HG02642 (cell line): ENCODE data around the gene PPP1R11.
"Not testable (repeated sequence)": the region's sequence is repeated elsewhere in the genome, so short reads cannot be mapped to it uniquely, and the experiment has no call there.

Experiments
- ATAC-seq: cut with Tn5 transposase; IDR thresholded peaks from one replicate; pipeline ENCODE4 v1.9.1; 2021; ENCODE audit warnings: mild to moderate bottlenecking; ENCODE audit not compliant: unreplicated experiment, poor library complexity

Gene PPP1R11

GRCh38 chr6:30066577-30067459 lies at the start of gene PPP1R11:
TSS of gene PPP1R11 (plus strand) at chr6:30067198. CDS start at chr6:30067411, 213 bp downstream.
- ATAC-seq, result peak; percentile 97

GRCh38 chr6:30019819-30020218 lies 47.2 kb upstream of the PPP1R11 start:
- no peak for ATAC-seq

DNA sequence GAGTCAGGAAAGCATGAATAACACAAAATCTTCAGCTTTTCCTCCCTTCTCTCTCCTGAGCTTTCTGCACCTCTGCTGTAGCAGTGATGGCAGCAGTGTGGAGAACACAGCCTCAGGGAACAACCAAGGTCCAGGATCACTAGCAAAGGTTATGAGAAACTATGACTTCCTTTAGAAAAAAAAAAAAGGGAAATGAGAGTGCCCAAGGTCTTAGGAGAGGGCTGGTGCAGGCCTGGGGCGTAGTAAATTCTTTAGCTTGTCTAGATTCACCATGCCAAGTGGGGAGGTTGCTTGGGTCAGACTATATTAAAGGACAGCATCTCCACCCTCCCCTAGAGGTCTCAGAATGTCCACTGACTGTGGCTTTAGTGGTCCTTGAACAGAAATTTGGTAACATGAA lies 46.4 kb upstream of the PPP1R11 start:
- no peak for ATAC-seq

DNA sequence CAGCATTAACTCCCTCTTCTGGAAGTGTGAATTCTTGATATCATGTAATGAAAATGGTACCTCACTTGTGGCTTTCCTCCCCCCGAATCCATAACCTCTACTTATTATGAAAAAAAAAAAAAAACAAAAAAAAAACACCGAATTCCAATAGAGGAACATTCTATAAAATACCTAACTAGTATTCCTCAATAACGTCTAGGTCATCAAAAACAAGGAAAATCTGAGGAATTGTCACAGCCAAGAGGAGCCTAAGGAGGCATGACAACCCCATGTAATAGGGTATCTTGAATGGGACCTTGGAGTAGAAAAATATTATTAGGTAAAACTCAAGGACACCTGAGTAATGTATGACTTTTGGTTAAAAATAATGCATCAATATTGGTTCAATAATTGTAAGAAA lies 44.8 kb upstream of the PPP1R11 start:
- ATAC-seq, result no peak

- ATAC-seq, result not testable (repeated sequence)
Measured at GRCh38 chr6:30022712-30023111, 44.3 kb upstream of the PPP1R11 start.

DNA sequence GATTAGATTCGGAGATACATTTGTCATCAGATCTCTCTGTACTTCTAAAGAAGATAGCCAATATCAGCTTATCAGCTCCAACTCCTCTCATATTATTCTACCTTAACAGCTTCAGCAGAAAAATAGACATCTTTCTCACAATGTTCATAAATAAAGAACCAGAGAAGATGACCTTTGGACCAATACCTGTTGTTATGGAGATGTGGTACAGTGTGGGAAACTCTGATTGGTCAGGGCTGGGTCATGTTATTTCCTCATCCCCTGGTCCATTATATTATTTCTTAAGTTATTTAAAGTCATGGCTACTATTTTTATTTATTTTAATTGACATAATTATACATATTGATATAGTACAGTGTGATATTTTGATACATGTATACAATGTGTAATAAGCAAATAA lies 41.8 kb upstream of the PPP1R11 start:
- ATAC-seq, result no peak

DNA sequence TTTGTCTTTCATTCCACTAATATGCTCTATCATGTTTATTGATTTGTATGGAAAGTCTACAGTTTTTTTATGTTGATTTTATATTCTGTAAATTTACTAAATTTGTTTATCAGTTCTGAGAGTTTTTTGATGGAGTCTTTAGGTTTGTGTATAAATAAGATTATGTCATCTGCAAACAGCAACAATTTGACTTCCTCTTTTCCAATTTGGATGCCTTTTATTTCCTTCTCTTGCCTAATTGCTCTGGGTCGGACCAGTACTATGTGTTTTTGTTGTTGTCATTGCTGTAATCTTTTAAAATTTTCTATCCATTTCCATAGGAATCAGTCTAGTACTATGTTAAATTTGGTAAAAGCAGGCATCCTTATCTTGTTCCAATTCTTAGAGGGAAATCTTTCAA lies 37.4 kb upstream of the PPP1R11 start:
- ATAC-seq, result no peak

GRCh38 chr6:30031381-30031780 lies 35.6 kb upstream of the PPP1R11 start:
- ATAC-seq, result no peak

DNA sequence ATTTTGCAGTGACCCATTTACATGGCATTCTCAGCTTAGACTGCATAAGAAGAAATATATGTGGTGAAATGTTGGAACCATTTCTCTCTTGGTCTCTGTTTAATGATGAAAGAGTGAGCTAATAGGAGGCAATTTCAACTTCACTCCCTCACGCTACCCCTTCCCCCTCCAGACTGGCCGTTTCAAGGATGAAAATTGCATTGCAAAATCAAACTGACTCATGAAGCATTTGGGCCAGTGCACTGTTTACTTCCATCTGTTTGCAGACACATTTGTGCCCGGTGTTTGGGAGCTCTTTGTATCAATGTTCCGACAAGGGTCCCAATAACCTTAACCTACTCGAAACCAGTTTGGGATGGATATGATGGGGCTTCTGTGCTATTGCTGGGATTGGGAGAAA lies 33.6 kb upstream of the PPP1R11 start:
- not testable (repeated sequence) for ATAC-seq

DNA sequence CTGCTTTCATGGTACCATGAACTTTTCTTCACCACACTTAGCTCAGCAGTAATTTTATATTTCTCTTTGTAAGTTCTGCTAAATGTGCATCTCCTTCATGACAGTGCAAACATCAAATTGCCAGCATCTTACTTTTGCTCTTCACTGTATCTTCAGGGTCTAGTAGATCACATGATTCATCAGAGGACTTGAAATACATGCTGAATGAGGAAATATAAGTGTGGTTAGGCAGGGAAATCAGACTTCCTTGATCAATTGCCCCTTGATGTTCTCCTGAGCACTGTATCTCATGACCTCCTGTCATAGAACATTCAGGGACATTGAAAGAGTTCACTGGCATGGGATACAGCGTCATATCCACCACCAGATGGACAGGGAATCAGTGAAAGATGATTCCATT lies 31.2 kb upstream of the PPP1R11 start:
- ATAC-seq, result no peak

- ATAC-seq, result no peak
Measured at GRCh38 chr6:30037182-30037788, 29.7 kb upstream of the PPP1R11 start.

DNA sequence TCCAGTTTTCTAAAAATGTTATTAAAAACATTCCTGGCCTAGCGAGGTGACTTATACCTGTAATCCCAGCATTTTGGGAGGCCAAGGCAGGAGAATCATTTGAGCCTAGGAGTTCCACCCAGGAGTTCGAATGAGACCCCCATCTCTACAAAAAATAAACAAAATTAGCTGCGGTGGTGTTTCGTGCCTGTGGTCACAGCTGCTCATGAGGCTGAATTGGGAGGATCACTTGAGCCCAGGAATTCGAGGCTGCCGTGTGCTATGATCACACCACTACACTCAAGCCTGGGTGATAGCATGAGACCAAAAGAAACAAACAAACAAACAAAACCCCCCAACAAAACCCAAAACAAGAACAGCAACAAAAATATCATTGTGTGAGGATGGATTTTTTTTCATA lies 25.8 kb upstream of the PPP1R11 start:
- no peak for ATAC-seq

DNA sequence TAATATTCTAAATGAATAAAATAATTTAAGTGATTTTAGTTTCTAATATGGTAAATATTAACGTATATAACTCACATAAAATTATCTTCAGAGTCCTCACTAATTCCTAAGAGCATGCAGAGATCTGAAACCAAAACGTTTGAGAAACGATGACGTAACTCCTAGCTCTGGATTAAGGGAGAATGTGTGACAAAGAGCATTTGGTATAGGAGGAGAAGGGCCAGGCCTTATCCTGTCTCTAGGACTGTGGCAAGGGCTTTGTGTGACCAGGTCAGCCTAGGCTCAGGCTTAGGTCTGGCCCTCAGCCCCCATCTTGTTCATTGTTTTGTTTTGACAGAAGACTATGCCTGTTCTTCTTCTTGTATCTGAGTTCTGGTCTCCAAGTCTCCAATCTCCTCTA lies 25.2 kb upstream of the PPP1R11 start:
- no peak for ATAC-seq

GRCh38 chr6:30042476-30042875 lies 24.5 kb upstream of the PPP1R11 start:
- ATAC-seq, result no peak

GRCh38 chr6:30042914-30043313 lies 24.1 kb upstream of the PPP1R11 start:
- no peak for ATAC-seq

DNA sequence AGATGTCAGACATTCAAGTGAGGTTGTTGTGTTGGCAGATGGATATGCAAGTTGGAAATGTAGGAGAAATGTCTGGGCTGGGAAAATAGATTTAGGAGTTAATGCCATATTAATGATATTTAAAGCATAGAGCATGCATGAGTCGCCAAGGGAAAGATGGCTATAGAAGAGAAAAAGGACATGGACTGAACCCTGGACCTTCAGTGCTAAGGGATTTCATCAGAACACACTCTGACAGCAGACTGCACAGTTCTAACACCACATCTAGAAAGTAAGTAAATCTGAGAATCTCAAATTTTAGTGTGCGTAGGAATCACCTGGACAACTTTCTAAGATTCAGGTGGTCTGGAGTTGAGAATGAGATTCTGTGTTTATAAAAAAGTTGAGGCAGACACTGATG lies 23.3 kb upstream of the PPP1R11 start:
- no peak for ATAC-seq

- no peak for ATAC-seq
Measured at GRCh38 chr6:30044630-30045029, 22.4 kb upstream of the PPP1R11 start.

GRCh38 chr6:30047220-30047619 lies 19.8 kb upstream of the PPP1R11 start:
- ATAC-seq, result no peak

GRCh38 chr6:30053682-30054081 lies 13.3 kb upstream of the PPP1R11 start:
- no peak for ATAC-seq

- no peak for ATAC-seq
Measured at GRCh38 chr6:30055513-30055912, 11.5 kb upstream of the PPP1R11 start.

DNA sequence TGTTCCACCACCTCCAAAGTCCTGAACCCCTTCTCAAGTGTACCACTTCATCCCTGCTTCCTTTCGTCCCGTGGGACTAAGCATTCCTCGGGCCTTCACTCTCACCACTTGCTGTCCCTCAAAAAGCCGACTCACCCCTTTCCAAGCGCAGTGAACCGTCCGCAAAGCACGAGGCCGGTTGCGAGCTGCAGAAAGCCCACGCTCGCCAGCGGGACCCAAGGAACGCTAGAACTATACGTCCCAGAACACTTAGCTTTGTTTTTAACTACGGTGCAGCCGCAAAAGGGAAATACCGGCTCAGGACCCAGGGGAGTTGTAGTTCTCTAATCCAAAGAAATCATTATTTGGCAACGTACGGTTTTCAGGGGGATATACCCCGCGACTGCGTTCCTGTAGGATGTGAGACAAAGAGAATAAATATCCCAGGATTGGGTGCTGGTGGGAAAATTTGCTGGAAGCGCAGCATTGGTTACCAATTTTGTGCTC lies 6.3 kb upstream of the PPP1R11 start:
- peak; percentile 20 for ATAC-seq
